Panc1 (cell line): Measurements from ENCODE around the gene ALDH2. TPM values are rescaled to one million over a fixed set of nuclear protein-coding genes. Genes with fewer than 3 reads are reported as not detected.

ENCODE experiments used
- ATAC-seq: fragments of 200-7000 bp; cut with Tn5 transposase; 2 replicates; pipeline ENCODE4 v1.9.1; 2020; ENCODE audit warnings: mild to moderate bottlenecking, moderate library complexity
- BruUV-seq: library from RNA; stranded (reverse); fragments of 400-500 nt; replicated peaks from 2 replicates; lab custom pipeline; 2021; lab: Mats Ljungman, UMichigan
- CTCF ChIA-PET: fragments of 300-600 bp; sonication (Branson Sonifier 250); formaldehyde crosslinking; loops from one replicate; lab custom pipeline; 2022; ENCODE audit warnings: antibody characterized with exemption; lab: Charles Lee
- POLR2A ChIA-PET: fragments of 300-600 bp; sonication (Branson Sonifier 250); formaldehyde crosslinking; loops from one replicate; lab custom pipeline; 2022; ENCODE audit warnings: antibody characterized with exemption; lab: Charles Lee
- DNase-seq: peaks from one replicate; pipeline ENCODE4 v3.0.0-alpha.2; 2010; ENCODE audit warnings: low read depth, low spot score
- H3K27ac ChIP-seq: 2 replicates; pipeline ENCODE4 v1.5.1; 2011; ENCODE audit warnings: mild to moderate bottlenecking, low read length, inconsistent platforms
- H3K27me3 ChIP-seq: fragments of 200-500 bp; sonication (Bioruptor generic); 2 replicates; pipeline ENCODE4 v1.6.0; 2014; ENCODE audit warnings: low read length, inconsistent platforms; ENCODE audit not compliant: control insufficient read depth, insufficient read depth
- H3K36me3 ChIP-seq: fragments of 200-500 bp; sonication (Bioruptor generic); 2 replicates; pipeline ENCODE4 v1.5.1; 2014; ENCODE audit warnings: inconsistent platforms, mild to moderate bottlenecking, low read length, moderate library complexity; ENCODE audit not compliant: control insufficient read depth, insufficient read depth
- H3K4me1 ChIP-seq: 2 replicates; pipeline ENCODE4 v1.5.1; 2011; ENCODE audit warnings: inconsistent platforms, mild to moderate bottlenecking, low read length, moderate library complexity; ENCODE audit not compliant: control insufficient read depth, insufficient read depth
- H3K4me3 ChIP-seq, 2 experiments: 2 replicates each; pipeline ENCODE4 v1.5.1; 2011 to 2012; ENCODE audit warnings: low read depth in 2 of 2, low read length in 2 of 2, mild to moderate bottlenecking in 2 of 2, inconsistent platforms in 1 of 2, moderate library complexity in 1 of 2
- H3K9me3 ChIP-seq: fragments of 200-500 bp; sonication (Bioruptor generic); 2 replicates; pipeline ENCODE4 v1.5.1; 2014; ENCODE audit warnings: low read depth, mild to moderate bottlenecking, inconsistent platforms, low read length, moderate library complexity; ENCODE audit not compliant: control insufficient read depth, insufficient read depth
- CTCF ChIP-seq: fragments of 450-650 bp; IDR thresholded peaks from 2 replicates; pipeline ENCODE4 v1.5.1; 2017; ENCODE audit warnings: mild to moderate bottlenecking
- POLR2AphosphoS5 ChIP-seq: IDR thresholded peaks from 2 replicates; pipeline ENCODE4 v1.6.1; 2012; ENCODE audit warnings: mild to moderate bottlenecking, low read depth, low read length, moderate library complexity
- REST ChIP-seq, 2 experiments: IDR thresholded peaks; 2 replicates each; pipeline ENCODE4 v1.6.1; 2011 to 2012; ENCODE audit warnings: low read depth in 2 of 2, control low read depth in 1 of 2, low read length in 1 of 2, mild to moderate bottlenecking in 1 of 2, moderate library complexity in 1 of 2; ENCODE audit not compliant: insufficient read depth in 1 of 2
- SIN3A ChIP-seq: IDR thresholded peaks from 2 replicates; pipeline ENCODE4 v1.6.1; 2012; ENCODE audit warnings: low read depth, mild to moderate bottlenecking, low read length, moderate library complexity, borderline replicate concordance; ENCODE audit not compliant: insufficient read depth
- TCF7L2 ChIP-seq: IDR thresholded peaks from 2 replicates; pipeline ENCODE4 v1.6.1; 2011; ENCODE audit warnings: mild to moderate bottlenecking, low read depth, low read length, inconsistent platforms
- in situ Hi-C: cut with HindIII; loops from 2 replicates; pipeline ENCODE4 v1.10.0; 2016; ENCODE audit warnings: low sequenced_read_pairs, low pct_unique_long_range_greater_than_20kb
- intact Hi-C: fragments of 100-400 bp; cut with micrococcal nuclease; formaldehyde crosslinking; loops from one replicate; pipeline ENCODE4 v1.10.0; 2022; ENCODE audit not compliant: unreplicated experiment
- total RNA-seq: library from RNA; stranded (reverse); gene quantifications from one replicate; pipeline ENCODE4 v1.2.1, GENCODE V29; 2021; ENCODE audit not compliant: unreplicated experiment

The ALDH2 gene
- total RNA-seq, 1 experiment from 2014 or later, result 9.0 TPM

- Histone ChIP-seq H3K9me3 (no peaks in the 10 kb centered on the region), H3K4me1 (no peaks in the 10 kb centered on the region), H3K4me3 (no peak overlapping the region), H3K27me3 (no peaks in the 10 kb centered on the region), H3K27ac (no peak overlapping the region), H3K36me3 (peaks cover 2% of the 10 kb centered on the region; the same call in 1 of the 2 replicates)
- intact Hi-C loops (no loop called here), in situ Hi-C loops (no loop called here)
- ATAC-seq (no peak), DNase-seq (no peak)
- ChIA-PET POLR2A (interaction anchor here (0.6 kb wide), 1 partner anchor 148 kb away, joined by 4 read pairs; no protein-coding TSS in a partner anchor), CTCF (interaction anchor here (0.5 to 2.2 kb wide), 3 partner anchors 40 to 82 kb away, joined by 3 to 17 read pairs (median 3); no protein-coding TSS in a partner anchor)
- TF ChIP-seq SIN3A, result no peak
- TF ChIP-seq TCF7L2, result no peak
- no peak for TF ChIP-seq CTCF
- no peak for TF ChIP-seq POLR2AphosphoS5
- TF ChIP-seq REST (IDR thresholded peaks at IDR 0.05; ENCODE audit: insufficient read depth in 1 of 2, low read depth in 2 of 2, low read length in 1 of 2), result no peak
- no TSS peak for BruUV-seq
Observed at GRCh38 chr12:111754671-111755070, 12.1 kb upstream of the ALDH2 start.

GRCh38 chr12:111756196-111756595, 10.5 kb upstream of the ALDH2 start:
- BruUV-seq, result no TSS peak
- no peak for TF ChIP-seq TCF7L2
- no peak for TF ChIP-seq POLR2AphosphoS5
- no peak for TF ChIP-seq CTCF
- TF ChIP-seq REST (IDR thresholded peaks at IDR 0.05; ENCODE audit: insufficient read depth in 1 of 2, low read depth in 2 of 2, low read length in 1 of 2), result no peak
- no peak for TF ChIP-seq SIN3A
- in situ Hi-C loops, result no loop called here
- CTCF ChIA-PET, result interaction anchor here (0.7 kb wide), 1 partner anchor 35 kb away, joined by 3 read pairs; no protein-coding TSS in a partner anchor
- Histone ChIP-seq H3K36me3 (no peaks in the 10 kb centered on the region), H3K27ac (no peak overlapping the region), H3K9me3 (no peaks in the 10 kb centered on the region), H3K4me1 (no peaks in the 10 kb centered on the region), H3K4me3 (no peak overlapping the region), H3K27me3 (no peaks in the 10 kb centered on the region)
- intact Hi-C loops, result no loop called here
- POLR2A ChIA-PET, result interaction anchor here (0.5 kb wide), 1 partner anchor 65 kb away, joined by 13 read pairs; no protein-coding TSS in a partner anchor
- no peak for DNase-seq
- ATAC-seq, result no peak
